ENCODE measurements around the gene FUT2. TPM values are rescaled to one million over a fixed set of nuclear protein-coding genes. Genes with fewer than 3 reads are reported as not detected.

FUT2 gene
- total and polyA plus RNA-seq, 2 of the 13 experiments (the other 11 are each of a cell fraction or from before 2014, with no cell fraction given): 0.07 TPM; not detected in 1

- TF ChIP-seq BCLAF1 (IDR thresholded peaks at IDR 0.05) (no peak), ZSCAN5A (CRISPR knock-in tag; IDR thresholded peaks at IDR 0.05; ENCODE audit: borderline replicate concordance) (no peak), ZKSCAN1 (IDR thresholded peaks at IDR 0.05; ENCODE audit: low read length) (0 out of 2 replicates have a peak, but pooled peaks have one; percentile 31), POLR2AphosphoS2 (IDR thresholded peaks at IDR 0.05; ENCODE audit: low read depth, low read length) (no peak), THAP9 (CRISPR knock-in tag; IDR thresholded peaks at IDR 0.05; ENCODE audit: borderline replicate concordance) (0 out of 2 replicates have a peak, but pooled peaks have one; percentile 21), MLXIP (CRISPR knock-in tag; IDR thresholded peaks at IDR 0.05; ENCODE audit: borderline replicate concordance) (no peak), ARHGAP35 (CRISPR knock-in tag; IDR thresholded peaks at IDR 0.05; ENCODE audit: borderline replicate concordance) (0 out of 2 replicates have a peak, but pooled peaks have one; percentile 38), PHF8 (CRISPR knock-in tag; IDR thresholded peaks at IDR 0.05) (no peak), SETDB1 (CRISPR knock-in tag; IDR thresholded peaks at IDR 0.05; ENCODE audit: borderline replicate concordance) (no peak), SOX6 (IDR thresholded peaks at IDR 0.05) (no peak), SOX6 (CRISPR knock-in tag; IDR thresholded peaks at IDR 0.05) (no peak), TOE1 (CRISPR knock-in tag; IDR thresholded peaks at IDR 0.05) (no peak), LCORL (IDR thresholded peaks at IDR 0.05) (no peak), LCORL (CRISPR knock-in tag; IDR thresholded peaks at IDR 0.05) (0 out of 2 replicates have a peak, but pooled peaks have one; percentile 28), BCL3 (CRISPR knock-in tag; IDR thresholded peaks at IDR 0.05) (no peak), KDM5A (IDR thresholded peaks at IDR 0.05; ENCODE audit: borderline replicate concordance, low read length) (no peak), TCF7 (IDR thresholded peaks at IDR 0.05; ENCODE audit: low read depth) (no peak), BORCS8-MEF2B (CRISPR knock-in tag; IDR thresholded peaks at IDR 0.05) (peak; percentile 46; the same call in 1 of the 2 replicates), EHMT2 (IDR thresholded peaks at IDR 0.05; ENCODE audit: borderline replicate concordance, low read depth, low read length) (no peak), ZFX (CRISPR knock-in tag; IDR thresholded peaks at IDR 0.05; ENCODE audit: low read depth) (peak; percentile 9; the same call in 1 of the 2 replicates)
These were observed 14.7 kb upstream of the FUT2 start (continued) for GRCh38 chr19:48681127-48681470.
